ENCODE measurements around the gene CFAP141. TPM values are rescaled to one million over a fixed set of nuclear protein-coding genes. Genes with fewer than 3 reads are reported as not detected.

The CFAP141 gene
- total RNA-seq, 4 donors from 2014 or later = not detected

DNA sequence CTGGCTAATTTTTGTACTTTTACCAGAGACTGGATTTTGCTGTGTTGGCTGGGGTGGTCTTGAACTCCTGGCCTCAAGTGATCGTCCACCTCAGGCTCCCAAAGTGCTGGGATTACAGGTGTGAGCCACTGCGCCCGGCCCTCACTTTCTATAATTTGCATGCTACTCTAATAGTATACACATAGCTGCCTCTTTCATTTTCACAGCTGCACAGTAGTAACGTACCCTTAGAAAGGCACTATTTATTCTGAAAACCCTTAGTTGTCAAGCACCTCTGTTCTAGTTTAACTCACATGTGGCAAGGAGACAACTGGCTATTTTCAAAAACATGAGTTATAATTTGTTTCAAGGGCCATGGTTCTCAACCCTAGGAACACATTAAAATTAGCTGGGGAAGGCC lies 31.5 kb downstream of the CFAP141 start:
- peaks cover 0 to 46% (median 33%) of the 10 kb centered on the region in 4 donors for H3K4me1 ChIP-seq
- H3K9me3 ChIP-seq = no peaks in the 10 kb centered on the region
- no peak for DNase-seq (ENCODE audit: low spot score in 2 of 2)
- H3K36me3 ChIP-seq = peaks cover 6 to 60% (median 26%) of the 10 kb centered on the region in 3 donors
- H3K27me3 ChIP-seq = no peaks in the 10 kb centered on the region
- no peak for TF ChIP-seq EP300 (IDR thresholded peaks at IDR 0.05)
- TF ChIP-seq CTCF (IDR thresholded peaks at IDR 0.05) = no peak
- no peak overlapping the region for H3K27ac ChIP-seq
- H3K4me3 ChIP-seq = no peak overlapping the region
- 95 to 96% methylated on average over 4 of the region's 4 CpGs for WGBS, 2 donors

DNA sequence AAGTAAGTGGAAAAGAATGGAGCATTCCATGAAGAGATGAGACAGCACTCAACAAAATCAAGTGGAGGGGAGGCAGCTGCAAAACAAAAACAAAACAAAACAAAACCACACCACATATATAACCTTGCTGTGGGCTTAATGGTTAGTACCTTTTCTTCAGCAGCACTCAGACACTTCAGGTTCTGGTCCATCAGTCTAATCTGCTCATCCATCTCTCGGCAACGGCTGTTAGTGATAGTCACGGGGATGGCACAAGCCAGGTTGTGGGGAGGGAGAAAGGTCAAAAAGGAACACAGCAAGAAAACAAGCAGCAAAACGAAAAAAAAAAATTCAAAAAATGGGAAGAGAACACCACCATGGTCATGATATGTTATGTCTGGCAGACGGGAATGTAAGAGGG lies 34.3 kb downstream of the CFAP141 start:
- no peak overlapping the region for H3K27ac ChIP-seq
- no peak for TF ChIP-seq POLR2A (IDR thresholded peaks at IDR 0.05)
- no peak for TF ChIP-seq CTCF (IDR thresholded peaks at IDR 0.05)
- no peak for TF ChIP-seq EP300 (IDR thresholded peaks at IDR 0.05)
- no peak for DNase-seq (ENCODE audit: low spot score in 2 of 2)
- H3K4me3 ChIP-seq = no peak overlapping the region
- peaks cover 0 to 19% (median 11%) of the 10 kb centered on the region in 4 donors for H3K4me1 ChIP-seq
- H3K27me3 ChIP-seq = no peaks in the 10 kb centered on the region
- WGBS, 2 donors = 88 to 90% methylated on average over 5 of the region's 5 CpGs
- H3K9me3 ChIP-seq = no peaks in the 10 kb centered on the region
- H3K36me3 ChIP-seq = peaks cover 6 to 88% (median 50%) of the 10 kb centered on the region in 3 donors

DNA sequence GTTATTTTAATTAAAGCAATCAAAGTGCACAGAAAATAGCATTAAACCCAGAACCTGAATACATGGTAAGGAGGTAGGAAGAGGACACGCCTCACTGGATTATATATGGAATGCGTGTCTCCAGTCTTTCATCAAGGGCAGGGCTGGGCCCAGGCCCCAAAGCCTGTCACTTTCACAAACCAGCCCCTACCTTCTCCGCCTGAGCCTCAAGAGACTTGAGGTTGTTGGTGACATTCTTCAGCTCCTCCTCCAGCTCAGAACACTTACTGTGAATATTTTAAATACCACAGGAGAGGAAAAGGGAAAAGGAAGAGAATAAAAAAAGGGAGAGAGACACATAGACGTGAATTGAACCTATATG lies 34.9 kb downstream of the CFAP141 start:
- peaks cover 0 to 13% (median 7%) of the 10 kb centered on the region in 4 donors for H3K4me1 ChIP-seq
- no peak overlapping the region for H3K4me3 ChIP-seq
- no peak for TF ChIP-seq CTCF (IDR thresholded peaks at IDR 0.05)
- TF ChIP-seq EP300 (IDR thresholded peaks at IDR 0.05) = no peak
- TF ChIP-seq POLR2A (IDR thresholded peaks at IDR 0.05) = no peak
- H3K9me3 ChIP-seq = no peaks in the 10 kb centered on the region
- H3K36me3 ChIP-seq = peaks cover 6 to 95% (median 52%) of the 10 kb centered on the region in 3 donors
- DNase-seq (ENCODE audit: low spot score in 2 of 2) = no peak
- H3K27ac ChIP-seq = no peak overlapping the region
- H3K27me3 ChIP-seq = no peaks in the 10 kb centered on the region
- 88 to 95% methylated on average over 4 of the region's 4 CpGs for WGBS, 2 donors

- H3K9me3 ChIP-seq = no peaks in the 10 kb centered on the region
- no peak for TF ChIP-seq EP300 (IDR thresholded peaks at IDR 0.05)
- DNase-seq (ENCODE audit: low spot score in 2 of 2) = no peak
- no peak overlapping the region for H3K27ac ChIP-seq
- H3K27me3 ChIP-seq = no peaks in the 10 kb centered on the region
- H3K4me1 ChIP-seq = peaks cover 0 to 8% (median 2%) of the 10 kb centered on the region in 4 donors
- H3K36me3 ChIP-seq = peaks cover 6 to 97% (median 57%) of the 10 kb centered on the region in 3 donors
- no peak overlapping the region for H3K4me3 ChIP-seq
Measured at GRCh38 chr1:154170547-154171222, 35.4 kb downstream of the CFAP141 start.

DNA sequence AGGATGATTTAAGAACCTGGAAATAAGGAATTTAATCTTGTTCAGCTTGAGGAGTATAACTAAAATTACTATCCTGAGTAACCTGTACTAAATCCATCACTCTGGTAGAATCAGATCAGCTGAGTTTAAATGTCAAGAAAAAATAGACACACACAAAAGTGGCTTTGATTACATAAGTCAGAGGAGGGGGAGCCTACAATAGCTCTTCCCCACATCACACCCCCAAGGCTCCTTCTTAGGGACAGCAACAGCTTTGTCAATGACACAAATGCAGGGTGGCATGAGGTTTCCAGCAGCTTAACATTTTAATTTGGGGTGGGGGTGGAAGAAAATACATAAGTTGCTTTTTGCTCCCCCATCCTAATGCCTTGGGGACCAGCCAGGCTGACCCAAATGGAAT lies 38.7 kb downstream of the CFAP141 start:
- no peak for DNase-seq (ENCODE audit: low spot score in 2 of 2)
- Histone ChIP-seq H3K27ac (no peak overlapping the region), H3K4me1 (no peaks in the 10 kb centered on the region), H3K9me3 (no peaks in the 10 kb centered on the region), H3K27me3 (no peaks in the 10 kb centered on the region), H3K4me3 (no peak overlapping the region), H3K36me3 (peaks cover 6 to 100% (median 72%) of the 10 kb centered on the region in 3 donors)
- no peak for TF ChIP-seq POLR2A (IDR thresholded peaks at IDR 0.05)
- TF ChIP-seq EP300 (IDR thresholded peaks at IDR 0.05) = no peak
- no peak for TF ChIP-seq CTCF (IDR thresholded peaks at IDR 0.05)
